GM12874 (cell line): ENCODE data around the gene SYPL1.
A peak's percentile ranks its signal among the peaks of the same experiment; 100 is the strongest.

Experiments used
- TF ChIP-seq, protein P1 (sequence below): IDR thresholded peaks from 2 replicates; pipeline ENCODE4 v1.5.1; 2011; ENCODE audit warnings: low read depth, mild to moderate bottlenecking, control low read depth, low read length, moderate library complexity; ENCODE audit not compliant: insufficient read depth

The SYPL1 gene

DNA sequence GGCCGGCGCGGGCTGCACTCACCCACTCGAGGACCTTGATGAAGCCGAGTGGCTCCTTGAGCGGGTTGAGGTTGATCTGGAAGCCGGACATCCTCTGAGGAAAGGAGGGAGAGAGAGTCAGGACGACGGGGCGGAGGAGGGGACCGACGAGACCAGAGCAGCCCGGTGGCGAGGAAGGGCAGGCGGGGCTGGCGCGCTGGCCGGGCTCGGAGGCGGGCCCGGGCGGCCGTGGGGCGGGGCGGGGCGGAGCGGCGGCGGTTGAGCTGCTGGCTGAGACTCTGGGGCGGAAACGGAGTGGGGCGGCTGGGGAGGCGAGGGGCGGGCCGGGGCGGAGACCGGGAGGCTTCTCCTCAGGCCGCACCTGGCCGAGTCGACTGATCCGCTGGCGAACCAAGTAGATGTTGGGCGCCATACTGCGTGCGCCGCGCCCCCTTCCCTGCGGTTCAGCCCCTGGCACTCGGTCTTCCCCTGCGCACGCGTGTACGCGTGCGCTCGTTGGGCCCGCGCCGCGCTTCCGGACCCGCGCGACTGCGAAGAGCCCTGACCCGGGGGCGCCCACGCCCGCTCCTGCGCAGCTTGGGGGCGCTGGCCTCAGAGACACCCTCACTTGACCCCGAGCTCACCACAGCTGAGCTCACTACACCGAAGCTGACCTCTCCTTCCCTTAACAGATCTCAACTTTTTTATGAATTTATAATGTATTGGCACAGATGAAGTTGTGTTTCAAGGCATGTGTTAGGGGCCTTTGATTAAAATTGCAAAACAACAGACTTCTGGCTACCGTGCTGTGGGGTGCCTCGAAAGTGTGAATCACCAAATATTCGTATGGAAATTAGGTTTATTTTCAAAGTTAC is at the start of gene SYPL1:
Gene SYPL1, minus strand, starts transcription at position 195 of the 854 bp plus-strand sequence. Its CDS starts 104 bp downstream, at position 91.
- TF ChIP-seq, protein P1, sequence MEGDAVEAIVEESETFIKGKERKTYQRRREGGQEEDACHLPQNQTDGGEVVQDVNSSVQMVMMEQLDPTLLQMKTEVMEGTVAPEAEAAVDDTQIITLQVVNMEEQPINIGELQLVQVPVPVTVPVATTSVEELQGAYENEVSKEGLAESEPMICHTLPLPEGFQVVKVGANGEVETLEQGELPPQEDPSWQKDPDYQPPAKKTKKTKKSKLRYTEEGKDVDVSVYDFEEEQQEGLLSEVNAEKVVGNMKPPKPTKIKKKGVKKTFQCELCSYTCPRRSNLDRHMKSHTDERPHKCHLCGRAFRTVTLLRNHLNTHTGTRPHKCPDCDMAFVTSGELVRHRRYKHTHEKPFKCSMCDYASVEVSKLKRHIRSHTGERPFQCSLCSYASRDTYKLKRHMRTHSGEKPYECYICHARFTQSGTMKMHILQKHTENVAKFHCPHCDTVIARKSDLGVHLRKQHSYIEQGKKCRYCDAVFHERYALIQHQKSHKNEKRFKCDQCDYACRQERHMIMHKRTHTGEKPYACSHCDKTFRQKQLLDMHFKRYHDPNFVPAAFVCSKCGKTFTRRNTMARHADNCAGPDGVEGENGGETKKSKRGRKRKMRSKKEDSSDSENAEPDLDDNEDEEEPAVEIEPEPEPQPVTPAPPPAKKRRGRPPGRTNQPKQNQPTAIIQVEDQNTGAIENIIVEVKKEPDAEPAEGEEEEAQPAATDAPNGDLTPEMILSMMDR: peak; percentile 16; the same call in 1 of the 2 replicates

DNA sequence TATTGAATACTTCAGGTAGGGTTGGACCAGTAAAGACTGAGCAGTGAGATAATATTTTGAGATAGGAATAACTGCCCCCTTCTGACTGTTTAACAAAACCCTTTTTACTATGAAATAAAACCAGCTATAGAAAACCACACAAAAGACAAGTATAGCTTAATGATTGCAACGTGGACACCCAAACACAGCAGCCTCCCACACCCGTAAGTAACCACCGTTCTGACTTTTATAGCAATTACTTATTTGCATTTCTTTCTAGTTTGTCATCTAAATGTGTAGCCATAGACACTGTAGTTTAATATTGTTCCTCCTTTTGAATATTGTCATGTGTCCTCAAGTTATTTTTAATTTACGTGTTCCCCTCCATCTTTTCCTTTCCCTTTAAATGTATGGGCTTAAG is 42.9 kb upstream of the SYPL1 start:
- TF ChIP-seq, protein P1: no peak

DNA sequence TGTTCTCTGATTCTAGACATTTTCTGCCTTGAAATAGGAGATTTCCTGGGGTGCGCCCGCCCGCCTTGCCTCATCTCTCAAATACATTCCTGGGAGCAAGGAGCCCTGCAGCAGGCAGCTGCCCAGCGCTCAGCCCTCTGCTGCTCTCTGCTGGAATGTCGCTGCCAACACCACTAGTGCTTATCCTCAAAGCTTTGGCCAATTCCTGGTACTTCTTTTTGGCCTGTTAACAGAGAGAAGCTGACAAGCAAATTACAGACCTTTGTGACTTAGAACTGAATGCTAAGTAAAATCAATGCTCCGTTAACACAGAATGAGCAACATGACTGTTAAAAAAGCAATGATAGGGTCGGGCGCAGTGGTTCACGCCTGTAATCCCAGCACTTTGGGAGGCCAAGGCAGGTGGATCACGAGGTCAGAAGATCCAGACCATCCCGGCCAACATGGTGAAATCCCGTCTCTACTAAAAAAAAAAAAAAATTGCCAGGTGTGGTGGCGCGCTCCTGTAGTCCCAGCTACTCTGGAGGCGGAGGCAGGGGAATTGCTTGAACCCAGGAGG is 41.9 kb upstream of the SYPL1 start:
- TF ChIP-seq, protein P1: peak; percentile 89

DNA sequence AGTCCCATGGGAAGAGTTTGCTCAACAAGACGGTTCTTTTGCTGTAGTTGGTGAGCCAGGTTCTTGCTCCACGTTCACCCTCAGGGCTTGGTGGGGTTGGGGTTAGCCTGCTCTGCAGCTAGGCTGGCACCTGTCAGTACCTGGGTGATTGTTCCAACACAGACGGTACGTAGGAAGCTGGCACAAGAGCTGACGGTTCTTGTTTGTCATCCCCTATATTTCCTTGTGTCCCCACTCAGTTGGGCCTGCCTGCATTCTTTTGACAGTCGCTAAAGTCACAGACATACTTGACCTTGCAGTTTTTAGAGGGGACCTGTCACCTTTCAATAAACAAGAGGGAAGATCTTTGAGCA is 40.2 kb upstream of the SYPL1 start:
- TF ChIP-seq, protein P1: no peak

DNA sequence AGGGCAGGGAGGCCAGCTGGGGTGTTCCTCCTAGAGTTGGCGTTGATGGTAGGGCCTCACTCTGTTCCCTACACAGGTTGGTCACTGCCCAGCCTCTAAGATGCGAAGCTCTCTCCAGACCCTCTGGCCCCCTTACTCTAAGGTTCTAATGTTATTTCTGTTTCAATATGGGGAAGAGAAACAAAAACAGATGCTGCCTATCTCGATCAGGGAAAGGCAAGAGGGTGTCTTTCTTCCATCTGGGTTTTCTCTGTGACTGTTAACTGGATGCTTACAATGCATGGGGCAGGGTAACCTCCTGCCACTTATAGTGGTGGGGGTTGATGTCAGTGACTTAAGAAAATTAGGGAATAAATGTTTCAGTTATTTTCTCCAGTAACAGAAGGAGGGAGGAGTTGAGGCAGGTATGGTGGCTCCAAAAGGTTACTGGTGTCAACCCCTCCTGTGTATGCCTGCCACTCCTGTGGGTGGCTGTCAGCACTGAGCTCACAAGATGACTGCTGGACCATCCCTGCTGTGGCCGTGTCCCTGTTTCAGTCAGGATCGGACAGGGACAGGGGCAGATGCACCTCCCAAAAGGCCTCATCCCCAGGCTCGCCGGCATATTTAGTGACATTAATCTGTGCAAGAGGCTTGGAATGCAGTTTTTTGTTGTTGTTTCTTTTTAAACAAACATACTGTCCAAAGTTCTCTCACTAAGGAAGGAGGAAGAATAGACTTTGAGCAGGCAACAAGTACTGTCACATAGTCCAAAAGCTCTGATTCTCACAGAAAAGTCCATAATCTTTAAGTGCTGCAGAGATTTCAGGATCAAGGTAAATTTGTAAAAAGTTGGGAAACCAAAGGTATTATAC is 39.6 kb upstream of the SYPL1 start:
- TF ChIP-seq, protein P1: no peak

DNA sequence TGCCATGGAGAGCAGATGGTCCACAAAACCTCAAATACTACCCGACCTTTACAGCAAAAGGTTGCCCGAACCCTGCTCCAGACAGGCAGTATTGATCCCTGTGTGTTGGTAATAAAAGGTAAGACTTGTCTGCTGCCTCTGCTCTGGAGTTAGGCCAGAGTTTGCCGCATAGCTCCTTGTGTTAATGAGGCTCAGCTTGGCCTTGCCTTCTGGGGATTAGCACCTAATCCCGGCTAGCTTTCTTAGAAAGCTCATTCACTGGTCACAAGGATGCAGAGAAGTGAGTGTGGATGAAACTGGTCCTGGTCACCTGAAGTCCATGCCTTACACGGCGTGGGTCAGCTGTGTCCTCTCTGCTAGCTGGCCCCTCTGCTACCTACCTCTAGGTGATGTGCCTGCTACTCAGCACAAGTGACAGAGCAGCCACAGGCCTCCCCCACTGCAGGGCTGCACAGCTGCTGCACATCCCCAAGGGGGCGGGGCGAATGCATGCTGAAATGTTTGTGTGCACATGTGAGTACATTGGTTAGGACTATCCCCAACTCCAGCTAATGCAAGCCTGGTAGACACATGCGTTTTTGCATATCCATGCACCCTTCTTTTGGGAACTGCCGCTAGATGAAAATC is 31.7 kb upstream of the SYPL1 start:
- TF ChIP-seq, protein P1: no peak

DNA sequence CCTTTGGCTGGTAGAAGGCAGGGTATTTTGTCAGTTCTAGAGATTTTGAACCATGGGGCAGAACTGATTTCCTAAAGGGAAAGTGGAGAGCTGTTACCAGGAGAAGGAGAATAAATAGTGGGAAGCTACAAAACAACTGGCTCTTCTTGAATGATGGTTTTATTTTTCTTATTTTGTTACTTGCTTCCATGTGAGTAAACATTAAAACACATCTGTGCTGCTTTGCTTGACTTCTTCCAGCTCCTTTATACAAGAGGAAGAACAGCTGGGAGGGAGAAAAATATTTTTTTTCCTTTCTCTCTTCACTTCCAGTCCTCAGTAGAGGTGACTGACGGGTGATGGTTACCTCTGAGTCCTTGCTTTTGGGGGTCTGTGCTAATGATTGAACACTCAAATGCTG is 30.0 kb upstream of the SYPL1 start:
- TF ChIP-seq, protein P1: no peak
